Camera-type eye (tissue), 1 donor: ENCODE measurements around the gene SPTY2D1. TPM values are rescaled to one million over a fixed set of nuclear protein-coding genes. Genes with fewer than 3 reads are reported as not detected.

Experiments
- total RNA-seq: library from RNA; depleted of rRNA; stranded (reverse); fragments of >200 nt; gene quantifications from one replicate; pipeline ENCODE4 v1.2.3, GENCODE V29; 2014

The SPTY2D1 gene, protein sequence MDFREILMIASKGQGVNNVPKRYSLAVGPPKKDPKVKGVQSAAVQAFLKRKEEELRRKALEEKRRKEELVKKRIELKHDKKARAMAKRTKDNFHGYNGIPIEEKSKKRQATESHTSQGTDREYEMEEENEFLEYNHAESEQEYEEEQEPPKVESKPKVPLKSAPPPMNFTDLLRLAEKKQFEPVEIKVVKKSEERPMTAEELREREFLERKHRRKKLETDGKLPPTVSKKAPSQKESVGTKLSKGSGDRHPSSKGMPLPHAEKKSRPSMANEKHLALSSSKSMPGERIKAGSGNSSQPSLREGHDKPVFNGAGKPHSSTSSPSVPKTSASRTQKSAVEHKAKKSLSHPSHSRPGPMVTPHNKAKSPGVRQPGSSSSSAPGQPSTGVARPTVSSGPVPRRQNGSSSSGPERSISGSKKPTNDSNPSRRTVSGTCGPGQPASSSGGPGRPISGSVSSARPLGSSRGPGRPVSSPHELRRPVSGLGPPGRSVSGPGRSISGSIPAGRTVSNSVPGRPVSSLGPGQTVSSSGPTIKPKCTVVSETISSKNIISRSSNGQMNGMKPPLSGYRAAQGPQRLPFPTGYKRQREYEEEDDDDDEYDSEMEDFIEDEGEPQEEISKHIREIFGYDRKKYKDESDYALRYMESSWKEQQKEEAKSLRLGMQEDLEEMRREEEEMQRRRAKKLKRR
- total RNA-seq, result 29.7 TPM

DNA sequence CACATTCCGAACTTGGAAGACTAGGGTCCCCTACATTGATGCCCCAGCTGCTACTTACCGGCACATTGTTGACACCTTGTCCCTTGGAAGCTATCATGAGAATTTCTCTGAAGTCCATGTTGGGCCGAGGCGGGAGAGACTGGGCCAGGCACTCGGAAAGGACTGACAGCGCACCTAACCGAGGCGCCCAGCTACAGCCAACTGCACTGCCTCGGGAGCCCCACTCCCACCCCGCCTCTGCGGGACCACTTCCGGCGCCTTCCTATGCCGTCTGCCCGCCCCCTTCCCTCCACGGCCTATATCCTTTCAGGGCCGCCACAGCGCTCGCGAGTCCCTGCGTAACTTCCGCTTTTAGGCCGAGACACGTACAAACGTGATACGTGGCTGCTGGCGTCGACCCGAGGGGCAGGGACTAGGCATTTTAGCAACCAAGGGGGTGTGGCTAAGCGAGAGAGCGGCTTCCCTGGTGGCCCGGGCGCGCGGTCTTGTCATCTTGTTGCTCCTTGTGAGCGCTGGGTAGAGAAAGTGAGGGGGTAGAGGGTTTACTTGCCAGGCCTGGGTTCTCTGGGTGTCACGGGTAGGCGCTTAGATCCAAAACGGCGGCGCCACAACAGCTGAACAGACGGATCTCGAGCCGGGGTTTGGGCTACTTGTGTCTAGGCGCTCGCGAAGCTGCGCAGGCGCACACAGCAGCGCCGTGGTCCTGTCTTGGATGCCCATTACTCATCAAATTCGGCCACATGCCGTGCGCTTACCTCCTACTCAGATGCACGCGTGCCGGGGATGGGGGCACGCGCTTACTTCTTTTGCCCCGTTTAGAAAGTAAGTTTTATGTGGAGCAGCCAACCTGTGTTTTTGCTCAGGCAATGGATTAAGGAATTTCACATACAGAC is at the start of gene SPTY2D1:
Gene SPTY2D1 (minus strand): TSS at position 203 of the 893 bp plus-strand sequence. CDS start 85 bp downstream, at position 118.

DNA sequence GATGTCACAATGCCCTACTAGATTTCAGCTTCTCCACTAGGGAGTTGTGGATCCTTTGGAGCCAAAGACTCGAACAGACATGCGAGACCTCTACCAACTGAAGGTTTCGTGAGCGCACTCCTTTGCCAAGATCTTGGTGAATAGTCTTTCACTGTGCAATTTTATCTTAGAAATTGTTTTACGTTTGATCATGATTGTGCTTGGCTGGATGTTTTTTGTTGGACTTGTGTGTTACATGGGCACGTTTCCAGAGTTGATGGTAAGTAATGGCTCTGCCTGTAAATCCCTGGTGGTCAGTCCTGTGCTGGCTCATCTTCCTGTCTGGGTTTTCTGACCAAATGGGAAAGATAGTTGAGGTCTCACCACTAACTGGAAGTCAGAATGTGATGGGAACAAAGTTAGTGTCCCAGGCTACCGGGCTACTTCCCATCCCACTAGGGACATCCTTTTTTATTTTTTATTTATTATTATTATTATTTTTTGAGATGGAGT is 34.4 kb downstream of the SPTY2D1 start, which contains the start of gene MISFA:
Gene MISFA (plus strand): TSS at position 51 of the 492 bp plus-strand sequence. CDS start 140 bp downstream, at position 191.

DNA sequence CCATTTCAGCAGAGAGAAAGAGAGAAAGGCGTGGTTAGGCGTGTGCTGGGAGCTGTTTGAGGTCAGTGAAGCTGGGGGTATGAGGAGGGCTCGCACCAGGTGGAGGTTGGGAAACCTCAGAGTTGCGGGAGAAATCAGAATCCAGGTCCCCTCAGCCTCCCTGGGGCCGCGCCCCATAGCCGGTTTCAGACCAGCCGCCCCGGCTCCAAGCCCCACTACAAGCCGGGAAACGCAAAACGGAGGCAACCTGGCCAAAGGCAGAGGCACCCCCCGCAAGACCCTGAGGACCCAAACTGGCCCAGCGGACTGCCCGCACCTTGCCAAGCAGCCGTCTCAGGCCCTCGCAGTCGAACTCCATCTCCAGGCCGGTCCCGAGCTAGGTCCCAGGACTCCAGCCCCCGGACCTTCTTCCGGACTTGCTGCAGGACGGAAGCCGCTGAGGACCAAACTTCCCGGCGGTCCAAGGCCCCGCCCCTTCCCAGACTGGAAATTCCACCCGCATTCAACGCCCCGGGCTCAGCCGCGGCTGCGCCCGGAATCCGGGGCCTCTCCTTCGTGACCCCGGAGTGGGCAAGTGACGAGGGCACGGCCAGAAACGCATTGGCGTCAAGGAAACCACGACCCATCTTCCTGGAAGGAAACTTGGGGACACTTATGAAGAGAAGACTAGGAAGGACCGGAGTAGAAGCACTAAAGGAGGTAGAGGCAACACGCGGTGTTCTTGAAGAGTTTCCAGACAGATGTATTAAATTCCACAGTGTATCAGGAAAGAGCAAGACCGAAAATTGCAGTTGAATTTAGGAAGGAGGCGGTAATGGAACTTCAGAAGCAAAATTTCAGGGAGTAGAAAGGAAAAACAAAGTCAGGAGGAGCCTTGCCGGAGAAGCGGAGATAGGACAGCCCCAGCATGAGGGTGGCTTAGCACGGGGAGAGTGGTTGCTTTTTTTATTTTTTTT is 45.6 kb downstream of the SPTY2D1 start, which contains the start of gene UEVLD:
Gene UEVLD (minus strand): TSS at position 438 of the 956 bp plus-strand sequence. CDS start 80 bp downstream, at position 358.

Other genes starting within 250 kb of the SPTY2D1 start
- 507 TPM for gene LDHA, start 239.8 kb downstream of the SPTY2D1 start, total RNA-seq
- gene LDHC, start 222.0 kb downstream of the SPTY2D1 start, total RNA-seq, result not detected
- not detected for gene LDHAL6A, start 178.5 kb downstream of the SPTY2D1 start, total RNA-seq
- gene TSG101, start 107.4 kb downstream of the SPTY2D1 start, total RNA-seq, result 108 TPM
- 30.5 TPM for gene UEVLD, start 45.6 kb downstream of the SPTY2D1 start, total RNA-seq
- gene MISFA, start 34.6 kb downstream of the SPTY2D1 start, total RNA-seq, result 1.5 TPM
- gene TMEM86A, start 64.4 kb upstream of the SPTY2D1 start, total RNA-seq, result 7.3 TPM
- gene IGSF22, start 91.8 kb upstream of the SPTY2D1 start, total RNA-seq, result 0.44 TPM
- 3.8 TPM for gene PTPN5, start 157.5 kb upstream of the SPTY2D1 start, total RNA-seq